Right lobe of liver (tissue), 6 donors: ENCODE results near the gene LGALS7B. TPM values are rescaled to one million over a fixed set of nuclear protein-coding genes. Genes with fewer than 3 reads are reported as not detected.
A peak's percentile ranks its signal among the peaks of the same experiment; 100 is the strongest.

Experiments used
- ATAC-seq, 4 donors: fragments of 200-7000 bp; cut with Tn5 transposase; one replicate each; pipeline ENCODE4 v1.9.1; 2020; ENCODE audit warnings: mild to moderate bottlenecking in 4 of 4, moderate library complexity in 4 of 4
- DNase-seq, 3 donors: peaks; one replicate each; pipeline ENCODE4 v3.0.0-alpha.2; 2020
- H3K27ac ChIP-seq, 3 donors: fragments of 200-600 bp; one replicate each; pipeline ENCODE4 v1.8.0; 2022
- H3K27me3 ChIP-seq, 2 donors: fragments of 200-600 bp; one replicate each; pipeline ENCODE4 v1.8.0; 2022
- H3K36me3 ChIP-seq, 4 donors: fragments of 200-600 bp; sonication (generic) in 1 of 4; one replicate each; pipeline versions ENCODE4 v1.5.1 to v1.8.0; 2017 to 2022; ENCODE audit warnings: control low read depth in 1 of 4
- H3K4me1 ChIP-seq, 4 donors: fragments of 200-600 bp; sonication (generic) in 1 of 4; one replicate each; pipeline versions ENCODE4 v1.5.1 to v1.8.0; 2017 to 2022; ENCODE audit warnings: control low read depth in 1 of 4
- H3K4me3 ChIP-seq, 3 donors: fragments of 200-600 bp; one replicate each; pipeline ENCODE4 v1.8.0; 2022
- H3K9me3 ChIP-seq, 4 donors: fragments of 200-600 bp; sonication (generic) in 1 of 4; one replicate each; pipeline versions ENCODE4 v1.5.1 to v1.8.0; 2017 to 2022; ENCODE audit warnings: control low read depth in 1 of 4
- POLR2A ChIP-seq: fragments of 450-650 bp; IDR thresholded peaks from one replicate; pipeline ENCODE4 v1.6.1; 2017; ENCODE audit warnings: antibody characterized with exemption, mild to moderate bottlenecking
- WGBS: methylation state at CpG from one replicate; pipeline ENCODE4 v1.1.6; 2018; ENCODE audit warnings: low coverage, low lambda C conversion rate; ENCODE audit not compliant: insufficient coverage; ENCODE audit errors: missing lambda C conversion rate; 5-methylcytosine and 5-hydroxymethylcytosine counted together
- intact Hi-C, 2 donors: fragments of 100-400 bp; cut with DNase I; formaldehyde crosslinking; loops; one replicate each; pipeline versions ENCODE4 v1.11.2 to v1.14.1; 2022
- total RNA-seq, 6 experiments: library from RNA; depleted of rRNA in 2 of 6; stranded (reverse); fragments of >200 nt in 2 of 6; fragmentation: NEBNext Ultra II Directional in 3 of 6; extraction: Animal tissue kit (Norgen Biotek cat#: 25700) in 3 of 6; gene quantifications; one replicate each; pipeline versions ENCODE4 v1.1.0 to v1.2.4, GENCODE V29; 2016 to 2023
- TF ChIP-seq, protein P1 (sequence below), 4 donors: fragments of 200-600 bp in 3 of 4; fragments of 450-650 bp in 1 of 4; IDR thresholded peaks; one replicate each; pipeline versions ENCODE4 v1.5.1 to v1.8.0; 2016 to 2022; ENCODE audit warnings: antibody characterized with exemption in 4 of 4, mild to moderate bottlenecking in 2 of 4
- donor health status: DM: no; HTN: yes; CAD: no.
- donor health status: DM: no; HTN: no; CAD: no.
- donor health status: DM: no; HTN: no; CAD: no.
- donor health status: DM: no; HTN: yes; CAD: no.
- donor health status: DM: no; HTN: yes; CAD: no.

Gene LGALS7B
- total RNA-seq, 6 experiments from 2014 or later: not detected

- ATAC-seq (no peak), DNase-seq (no peak)
- intact Hi-C loops: no loop called here
- Histone ChIP-seq H3K27me3 (no peaks in the 10 kb centered on the region), H3K4me3 (no peak overlapping the region), H3K36me3 (no peaks in the 10 kb centered on the region), H3K4me1 (no peaks in the 10 kb centered on the region), H3K9me3 (no peaks in the 10 kb centered on the region), H3K27ac (no peak overlapping the region)
- TF ChIP-seq POLR2A: no peak
- TF ChIP-seq, protein P1, sequence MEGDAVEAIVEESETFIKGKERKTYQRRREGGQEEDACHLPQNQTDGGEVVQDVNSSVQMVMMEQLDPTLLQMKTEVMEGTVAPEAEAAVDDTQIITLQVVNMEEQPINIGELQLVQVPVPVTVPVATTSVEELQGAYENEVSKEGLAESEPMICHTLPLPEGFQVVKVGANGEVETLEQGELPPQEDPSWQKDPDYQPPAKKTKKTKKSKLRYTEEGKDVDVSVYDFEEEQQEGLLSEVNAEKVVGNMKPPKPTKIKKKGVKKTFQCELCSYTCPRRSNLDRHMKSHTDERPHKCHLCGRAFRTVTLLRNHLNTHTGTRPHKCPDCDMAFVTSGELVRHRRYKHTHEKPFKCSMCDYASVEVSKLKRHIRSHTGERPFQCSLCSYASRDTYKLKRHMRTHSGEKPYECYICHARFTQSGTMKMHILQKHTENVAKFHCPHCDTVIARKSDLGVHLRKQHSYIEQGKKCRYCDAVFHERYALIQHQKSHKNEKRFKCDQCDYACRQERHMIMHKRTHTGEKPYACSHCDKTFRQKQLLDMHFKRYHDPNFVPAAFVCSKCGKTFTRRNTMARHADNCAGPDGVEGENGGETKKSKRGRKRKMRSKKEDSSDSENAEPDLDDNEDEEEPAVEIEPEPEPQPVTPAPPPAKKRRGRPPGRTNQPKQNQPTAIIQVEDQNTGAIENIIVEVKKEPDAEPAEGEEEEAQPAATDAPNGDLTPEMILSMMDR (IDR thresholded peaks at IDR 0.05): no peak
- 90% methylated on average over 4 of the region's 15 CpGs for WGBS
Measured at GRCh38 chr19:38741670-38742069, 47.3 kb upstream of the LGALS7B start.

DNA sequence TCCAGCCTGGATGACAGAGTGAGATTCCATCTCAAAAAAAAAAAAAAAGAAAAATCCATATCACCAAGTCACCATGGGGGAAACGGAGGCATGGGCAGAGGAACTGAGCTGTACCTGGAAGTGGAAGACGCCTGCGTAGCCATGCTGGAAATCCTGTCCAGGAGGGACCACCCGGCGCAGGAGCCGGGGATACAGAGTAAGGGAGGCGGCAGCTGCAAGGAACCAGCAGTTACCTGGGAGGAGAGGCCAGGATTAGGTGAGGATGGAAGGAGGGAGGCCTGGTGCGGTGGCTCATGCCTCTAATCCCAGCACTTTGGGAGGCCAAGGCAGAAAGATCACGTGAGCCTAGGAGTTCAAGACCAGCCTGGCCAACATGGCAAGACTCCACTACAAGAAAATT lies 46.7 kb upstream of the LGALS7B start:
- 94% methylated on average over 5 of the region's 9 CpGs for whole genome bisulfite sequencing

DNA sequence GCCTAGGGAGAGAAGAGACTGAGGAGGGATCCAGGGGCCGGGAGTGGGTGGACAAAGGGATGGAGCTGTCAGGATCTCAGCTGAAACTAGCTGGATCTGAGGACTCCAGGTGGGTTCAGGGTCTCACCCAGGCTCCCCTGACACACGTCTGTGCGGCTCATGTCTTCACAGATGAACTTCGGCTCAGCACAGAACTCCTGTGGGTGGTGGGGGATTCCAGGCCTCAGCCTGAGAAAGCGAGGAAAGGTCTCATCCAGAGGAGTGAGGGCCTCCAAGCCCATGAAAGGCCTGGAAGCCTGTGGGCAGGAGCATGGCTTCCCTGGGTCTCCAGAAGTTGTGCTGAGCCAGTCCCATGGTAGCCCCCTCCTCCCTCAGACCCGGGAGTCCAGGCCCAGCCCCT lies 46.1 kb upstream of the LGALS7B start:
- no peak for DNase-seq
- Histone ChIP-seq H3K27me3 (no peaks in the 10 kb centered on the region), H3K4me3 (no peak overlapping the region), H3K4me1 (no peaks in the 10 kb centered on the region), H3K9me3 (no peaks in the 10 kb centered on the region), H3K36me3 (no peaks in the 10 kb centered on the region), H3K27ac (no peak overlapping the region)
- intact Hi-C loops: no loop called here
- ATAC-seq: peak in 1 of 4 donors; percentile 10
- WGBS: 80% methylated on average over 2 of the region's 6 CpGs
- TF ChIP-seq POLR2A: no peak
- TF ChIP-seq, protein P1 (IDR thresholded peaks at IDR 0.05): no peak

More for the DNA sequence above, 46.7 kb upstream of the LGALS7B start:
- H3K36me3 ChIP-seq: no peaks in the 10 kb centered on the region
- DNase-seq: no peak
- intact Hi-C loops: no loop called here
- no peak for ATAC-seq
- no peaks in the 10 kb centered on the region for H3K9me3 ChIP-seq
- no peaks in the 10 kb centered on the region for H3K27me3 ChIP-seq
- TF ChIP-seq, protein P1 (IDR thresholded peaks at IDR 0.05): no peak
- no peak for TF ChIP-seq POLR2A
- no peak overlapping the region for H3K27ac ChIP-seq
- no peaks in the 10 kb centered on the region for H3K4me1 ChIP-seq
- H3K4me3 ChIP-seq: no peak overlapping the region

DNA sequence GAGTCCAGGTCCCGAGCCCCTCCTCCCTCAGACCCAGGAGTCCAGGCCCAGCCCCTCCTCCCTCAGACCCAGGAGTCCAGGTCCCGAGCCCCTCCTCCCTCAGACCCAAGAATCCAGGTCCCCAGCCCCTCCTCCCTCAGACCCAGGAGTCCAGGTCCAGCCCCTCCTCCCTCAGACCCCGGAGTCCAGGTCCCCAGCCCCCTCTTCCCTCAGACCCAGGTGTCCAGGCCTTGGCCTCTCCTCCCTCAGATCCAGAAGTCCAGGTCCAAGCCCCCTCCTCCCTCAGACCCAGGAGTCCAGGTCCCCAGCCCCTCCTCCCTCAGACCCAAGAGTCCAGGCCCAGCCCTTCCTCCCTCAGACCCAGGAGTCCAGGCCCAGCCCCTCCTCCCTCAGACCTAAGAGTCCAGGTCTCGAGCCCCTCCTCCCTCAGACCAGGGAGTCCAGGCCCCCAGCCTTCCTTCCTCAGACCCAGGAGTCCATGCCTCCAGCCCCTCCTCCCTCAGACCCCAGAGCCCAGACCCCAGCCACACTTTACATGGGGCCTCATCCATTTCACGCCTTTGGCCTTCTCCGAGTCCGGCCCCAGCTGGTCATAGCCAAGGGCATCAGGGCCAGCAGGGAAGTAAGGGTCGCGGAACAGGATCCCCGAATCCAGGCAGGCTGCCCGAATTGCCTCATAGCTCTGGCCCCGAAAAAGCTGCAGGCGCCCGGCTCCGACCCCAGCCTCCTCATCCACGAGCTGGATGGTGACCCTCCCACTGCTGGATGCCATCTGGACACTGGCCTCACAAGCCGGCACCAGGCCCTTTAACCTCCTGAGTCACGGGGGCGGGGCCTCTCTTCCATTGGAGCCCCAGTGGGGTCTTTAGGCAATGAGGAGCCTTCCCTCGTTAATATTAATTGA lies 45.4 kb upstream of the LGALS7B start:
- WGBS: 58% methylated on average over 8 of the region's 20 CpGs
- no peak for TF ChIP-seq POLR2A
- no peaks in the 10 kb centered on the region for H3K36me3 ChIP-seq

GRCh38 chr19:38744298-38744681 lies 44.7 kb upstream of the LGALS7B start, which contains the start of gene CAPN12:
CAPN12 (minus strand) TSS chr19:38744474; CDS start chr19:38744165, 309 bp downstream.
- 93% methylated on average over 3 of the region's 10 CpGs for WGBS
- ATAC-seq (peak in 1 of 4 donors; percentile 7), DNase-seq (no peak)
- no peaks in the 10 kb centered on the region for H3K9me3 ChIP-seq
- intact Hi-C loops: no loop called here
- TF ChIP-seq, protein P1 (IDR thresholded peaks at IDR 0.05): no peak
- TF ChIP-seq POLR2A: no peak
- no peaks in the 10 kb centered on the region for H3K27me3 ChIP-seq
- H3K4me3 ChIP-seq: no peak within 1 kb of the TSS
- H3K36me3 ChIP-seq: no peaks in the 10 kb centered on the region
- no peaks in the 10 kb centered on the region for H3K4me1 ChIP-seq
- no peak within 1 kb of the TSS for H3K27ac ChIP-seq

More for the DNA sequence above, 45.4 kb upstream of the LGALS7B start:
- ATAC-seq: peak in 3 of 4 donors; percentile 17 to 47 (median 38)
- Histone ChIP-seq H3K4me1 (no peaks in the 10 kb centered on the region), H3K27ac (no peak overlapping the region), H3K27me3 (no peaks in the 10 kb centered on the region), H3K4me3 (no peak overlapping the region), H3K9me3 (no peaks in the 10 kb centered on the region)
- DNase-seq: no peak
- intact Hi-C loops: no loop called here
